Right renal pelvis (tissue), 4 donors: Measurements from ENCODE around the gene ERI3. TPM values are rescaled to one million over a fixed set of nuclear protein-coding genes. Genes with fewer than 3 reads are reported as not detected.
A peak's percentile ranks its signal among the peaks of the same experiment; 100 is the strongest.

ENCODE experiments used
- DNase-seq, 4 donors: peaks; one replicate each; pipeline ENCODE4 v3.0.0-alpha.2; 2013; ENCODE audit warnings: low read depth in 4 of 4, low spot score in 3 of 4, missing footprints in 1 of 4
- polyA plus RNA-seq, 4 donors: library from polyadenylated mRNA; unstranded; fragments of 120-200 nt; gene quantifications; one replicate each; pipeline ENCODE4 v1.2.1, GENCODE V29; 2013; ENCODE audit not compliant: insufficient read length in 4 of 4

Gene ERI3
- polyA plus RNA-seq, result 100 to 1,000 TPM in 1 of 4 donors, 10 to 100 TPM in 3; 82.1 to 105 (median 86.1) TPM

DNA sequence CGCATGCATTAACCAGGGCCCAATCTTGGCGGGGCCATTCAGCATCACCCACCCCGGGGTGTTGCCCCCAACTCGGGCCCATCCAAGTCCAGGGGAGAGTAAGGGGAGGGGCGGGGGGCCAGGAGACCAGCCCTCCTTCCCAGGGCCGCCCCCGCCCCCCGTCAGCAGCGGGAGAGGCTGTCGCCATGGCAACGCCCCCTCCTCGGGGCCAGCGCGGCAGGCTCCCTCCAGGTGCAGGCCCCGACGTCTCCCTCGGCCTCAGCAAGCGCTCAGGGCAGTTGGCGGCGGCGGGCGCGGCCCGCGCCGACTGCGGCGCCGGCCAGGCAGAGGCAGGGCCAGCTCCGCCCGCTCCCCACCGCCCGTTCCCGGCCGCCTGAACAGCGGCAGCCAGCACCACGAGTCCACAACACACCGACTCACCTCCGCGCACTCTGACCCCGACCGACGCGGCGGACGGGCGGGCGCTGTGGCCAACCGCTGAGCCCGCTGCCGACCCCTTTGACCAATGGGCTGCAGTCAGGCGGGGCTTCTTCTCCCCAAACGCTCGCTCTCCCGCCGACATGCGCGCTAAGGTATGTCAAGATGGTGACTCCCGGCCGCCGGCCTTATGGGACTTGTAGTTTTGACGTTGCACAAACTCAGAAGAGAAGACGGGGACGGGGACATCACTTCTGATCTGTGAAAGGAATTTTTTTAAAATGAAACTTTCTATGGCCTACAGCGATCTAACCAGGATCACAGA lies at the start of gene ERI3:
TSS of gene ERI3 (minus strand) at position 418 of the 742 bp plus-strand sequence. CDS start at position 187, 231 bp downstream.
- peak; percentile 88 to 96 (median 94) for DNase-seq

DNA sequence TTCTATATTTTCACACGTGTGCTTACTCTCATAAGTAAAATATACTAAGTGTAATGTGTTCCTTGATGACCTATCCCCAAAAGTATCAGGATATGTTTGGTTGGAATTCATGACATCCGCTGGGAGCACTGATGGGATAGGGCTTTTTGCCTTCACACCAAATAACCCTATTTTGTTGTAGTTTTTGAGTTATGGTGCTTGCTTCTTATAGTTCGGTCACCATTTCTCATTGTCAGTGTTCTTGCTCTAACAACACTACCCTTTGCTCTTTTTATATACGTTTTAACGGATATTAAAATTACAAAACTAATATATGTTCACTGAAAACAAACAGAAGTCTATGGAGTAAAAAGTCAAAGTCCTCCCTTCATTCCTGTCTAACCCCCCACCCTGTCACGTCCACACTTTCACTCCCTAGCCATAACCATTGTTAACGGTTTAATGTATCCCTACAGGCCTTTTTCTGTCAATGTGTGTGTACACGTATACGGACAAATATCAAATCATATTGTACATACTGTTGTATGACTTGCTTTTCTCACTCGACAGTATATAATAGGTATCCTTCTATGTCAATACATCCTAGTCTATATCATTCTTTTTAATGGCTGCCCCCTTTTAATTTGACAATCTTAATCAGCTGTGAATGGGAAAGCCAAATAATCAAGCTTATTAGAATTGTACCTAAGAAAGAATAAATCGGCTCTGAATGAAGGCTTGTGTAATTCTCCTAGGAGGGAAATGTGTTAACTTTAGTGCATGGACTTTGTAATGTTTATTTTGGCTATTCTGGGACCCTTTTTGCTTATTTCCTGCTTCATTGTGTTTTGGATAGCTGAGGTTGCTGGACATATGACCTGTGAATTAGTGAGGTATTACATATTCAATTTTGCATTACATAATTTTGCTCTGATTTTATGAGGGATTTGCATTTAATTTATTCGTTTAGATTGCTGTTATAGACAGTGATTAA lies 46.5 kb upstream of the ERI3 start:
- no peak for DNase-seq

DNA sequence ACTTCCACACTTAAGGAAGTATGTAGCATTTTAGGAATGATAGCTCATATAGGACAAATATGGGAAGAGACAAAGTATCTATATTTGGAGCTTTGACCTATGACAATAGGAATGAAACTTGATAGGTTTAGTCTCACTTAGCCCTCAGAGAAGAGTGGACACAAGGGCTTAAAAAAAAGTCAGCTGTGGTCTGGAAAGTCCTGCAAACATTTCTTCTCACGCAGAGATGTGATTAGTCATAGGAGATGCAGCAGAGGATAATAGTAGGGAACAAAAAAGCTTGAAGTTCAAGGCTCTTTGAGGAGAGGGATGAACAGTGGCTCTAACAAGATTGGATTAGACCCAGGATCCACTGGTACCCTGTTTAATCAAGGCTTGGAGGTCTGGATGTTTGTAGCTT lies 35.2 kb upstream of the ERI3 start:
- DNase-seq, result no peak

- DNase-seq, result no peak
Measured at GRCh38 chr1:44389437-44389836, 34.4 kb upstream of the ERI3 start.

DNA sequence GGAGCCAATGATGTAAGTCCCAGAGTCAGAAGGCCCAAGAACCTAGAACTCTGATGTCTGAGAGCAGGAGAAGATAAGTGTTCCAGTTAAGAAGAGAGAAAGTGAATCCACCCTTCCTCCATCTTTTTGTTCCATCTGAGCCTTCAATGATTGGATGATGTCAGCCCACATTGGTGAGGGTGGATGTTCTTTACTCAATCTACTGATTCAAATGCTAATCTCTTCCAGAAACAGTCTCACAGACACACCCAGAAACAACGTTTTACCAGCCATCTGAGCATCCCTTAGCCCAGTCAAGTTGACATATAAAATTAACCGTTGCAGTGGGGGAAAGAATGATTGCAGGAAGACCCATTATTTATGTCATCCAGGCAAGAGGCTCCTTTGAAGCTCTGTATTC lies 33.5 kb upstream of the ERI3 start:
- DNase-seq, result no peak

- no peak for DNase-seq
Measured at GRCh38 chr1:44380666-44381177, 25.7 kb upstream of the ERI3 start.

- DNase-seq, result peak in 3 of 4 donors; percentile 18 to 28 (median 23)
Measured at GRCh38 chr1:44377925-44378784, 23.1 kb upstream of the ERI3 start.

DNA sequence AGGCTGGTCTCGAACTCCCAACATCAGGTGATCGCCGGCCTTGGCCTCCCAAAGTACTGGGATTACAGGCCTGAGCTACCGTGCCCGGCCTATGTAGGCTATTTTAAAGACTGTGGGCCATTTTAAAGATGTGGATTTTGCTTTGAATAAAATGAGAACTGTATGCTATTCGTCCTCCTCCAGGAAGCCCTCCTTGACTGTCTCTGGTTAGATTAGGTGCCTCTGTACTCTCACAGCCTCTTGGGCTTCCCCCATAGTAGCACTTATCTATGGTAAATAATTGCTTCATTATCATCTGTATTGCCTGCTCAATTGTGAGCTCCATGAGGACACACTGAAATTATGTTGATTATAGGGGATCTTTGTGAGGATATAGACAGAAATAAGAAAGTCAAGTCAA lies 20.5 kb upstream of the ERI3 start:
- no peak for DNase-seq

- no peak for DNase-seq
Measured at GRCh38 chr1:44371206-44371605, 16.1 kb upstream of the ERI3 start.

DNA sequence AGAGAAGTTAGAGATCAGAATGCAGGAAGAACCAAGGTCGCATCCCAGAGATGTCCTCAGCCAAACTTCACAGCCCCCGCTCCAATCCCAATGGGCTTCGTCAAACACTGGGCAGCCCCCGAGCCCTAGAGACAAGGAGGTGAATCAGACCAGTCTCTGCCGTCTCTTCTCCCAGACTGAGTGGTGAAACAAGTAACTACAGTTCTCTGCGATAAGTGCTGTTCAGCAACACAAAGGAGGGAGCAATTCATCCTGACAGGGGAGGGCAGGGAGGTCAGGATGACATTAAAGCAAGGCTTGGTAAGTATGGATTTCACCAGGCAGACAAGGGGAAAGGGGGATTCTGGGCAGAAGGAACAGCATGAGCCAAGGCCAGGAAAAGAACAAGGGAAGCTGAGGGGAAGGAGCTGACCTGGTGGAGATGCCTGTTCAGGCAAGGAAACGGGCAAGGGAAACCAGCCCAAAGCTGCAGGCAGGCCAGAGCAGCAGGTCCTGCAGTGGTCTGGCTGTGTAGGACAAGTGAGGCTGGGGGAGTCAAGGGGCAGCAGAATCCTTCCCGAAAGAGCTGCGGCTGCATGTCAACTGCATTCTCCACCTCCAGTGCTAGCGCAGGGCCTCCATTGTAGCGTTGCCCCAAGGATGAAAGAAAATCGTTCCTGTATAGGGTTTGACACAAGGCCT lies 13.6 kb upstream of the ERI3 start:
- no peak for DNase-seq

DNA sequence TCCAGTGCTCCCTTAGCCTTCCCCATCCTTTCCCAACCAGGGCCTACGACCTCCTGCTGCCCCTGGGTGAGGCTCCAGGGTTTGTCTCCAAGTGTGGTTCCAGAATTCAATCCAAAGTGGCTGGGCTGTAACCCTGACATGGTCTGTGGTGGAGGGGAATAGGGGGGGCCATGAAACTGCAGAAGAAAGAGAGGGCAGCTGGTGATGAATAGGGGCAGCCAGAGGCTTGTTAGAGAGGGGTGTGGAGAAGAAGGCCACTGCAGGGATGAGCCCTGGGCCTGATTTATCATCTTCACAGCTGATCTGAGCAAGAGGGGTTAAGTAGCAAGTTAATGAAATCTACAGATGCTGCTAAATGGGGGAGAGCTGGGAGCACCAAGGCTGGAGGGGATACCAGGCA lies 12.9 kb upstream of the ERI3 start:
- no peak for DNase-seq

DNA sequence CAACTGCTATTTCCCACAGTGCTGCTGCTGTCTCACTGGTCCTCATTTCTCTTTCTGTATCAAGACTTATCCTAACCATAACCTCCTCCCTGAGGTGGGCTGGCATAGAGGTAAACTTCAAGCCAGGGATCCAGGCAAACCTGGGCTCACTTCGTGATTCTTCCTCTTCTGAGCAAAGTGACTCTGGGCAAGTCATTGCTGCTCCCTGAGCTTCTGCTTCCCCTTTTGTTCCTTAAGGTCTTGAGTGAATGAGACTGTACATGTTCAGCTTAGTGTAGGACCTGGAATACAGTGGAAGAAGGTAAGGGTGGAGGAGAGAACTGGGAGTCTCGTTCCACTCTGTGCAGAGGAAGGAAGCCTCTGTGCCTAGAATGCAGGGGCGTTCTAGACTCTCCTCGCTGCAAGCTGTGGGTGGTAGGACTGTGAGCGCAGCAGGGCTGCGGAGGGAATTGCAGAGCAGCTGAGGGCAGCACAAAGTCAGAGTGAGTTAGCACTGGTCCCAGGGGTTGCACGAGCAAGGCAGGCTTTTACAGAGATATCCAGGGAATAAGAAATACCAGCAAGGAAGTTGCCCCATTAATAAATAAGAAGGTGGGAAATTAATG lies 11.4 kb upstream of the ERI3 start:
- no peak for DNase-seq

GRCh38 chr1:44361478-44361877 lies 6.4 kb upstream of the ERI3 start:
- no peak for DNase-seq

DNA sequence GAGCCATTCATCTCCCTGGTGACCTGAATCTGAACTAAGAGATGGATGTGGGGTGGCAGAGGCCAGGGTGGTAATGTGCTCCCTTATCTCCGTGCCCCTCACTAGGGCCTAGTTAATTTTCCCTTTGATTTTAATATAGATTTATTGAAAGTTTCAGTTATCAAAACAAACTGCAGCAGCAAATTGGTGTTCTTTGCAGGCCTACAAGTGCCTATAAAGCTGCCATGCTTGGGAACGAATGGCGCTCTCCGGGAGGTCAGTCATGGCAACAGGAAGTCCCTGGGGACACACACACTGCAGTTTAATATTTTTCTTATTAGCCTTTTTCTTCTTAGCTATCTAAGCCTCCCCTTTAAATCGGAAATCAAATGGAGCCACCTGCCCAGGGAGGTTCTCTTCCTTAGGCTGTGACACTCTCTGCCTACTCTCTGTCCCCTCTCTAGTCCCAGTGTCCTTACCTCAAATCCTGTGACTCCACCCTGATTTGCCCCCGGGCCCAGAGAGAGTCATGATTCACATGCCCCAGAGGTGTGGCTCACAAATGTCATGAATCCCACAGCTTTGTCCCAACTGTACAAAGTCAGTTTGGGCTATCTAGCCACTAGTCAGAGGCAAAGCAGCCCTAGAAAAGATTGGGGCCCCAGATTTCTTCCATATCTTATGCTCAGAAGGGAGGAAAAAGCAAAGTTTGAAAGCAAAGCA lies 4.3 kb upstream of the ERI3 start:
- no peak for DNase-seq

GRCh38 chr1:44357710-44358109 lies 2.7 kb upstream of the ERI3 start:
- no peak for DNase-seq

GRCh38 chr1:44355582-44356305 lies 687 bp upstream of the ERI3 start:
- no peak for DNase-seq

DNA sequence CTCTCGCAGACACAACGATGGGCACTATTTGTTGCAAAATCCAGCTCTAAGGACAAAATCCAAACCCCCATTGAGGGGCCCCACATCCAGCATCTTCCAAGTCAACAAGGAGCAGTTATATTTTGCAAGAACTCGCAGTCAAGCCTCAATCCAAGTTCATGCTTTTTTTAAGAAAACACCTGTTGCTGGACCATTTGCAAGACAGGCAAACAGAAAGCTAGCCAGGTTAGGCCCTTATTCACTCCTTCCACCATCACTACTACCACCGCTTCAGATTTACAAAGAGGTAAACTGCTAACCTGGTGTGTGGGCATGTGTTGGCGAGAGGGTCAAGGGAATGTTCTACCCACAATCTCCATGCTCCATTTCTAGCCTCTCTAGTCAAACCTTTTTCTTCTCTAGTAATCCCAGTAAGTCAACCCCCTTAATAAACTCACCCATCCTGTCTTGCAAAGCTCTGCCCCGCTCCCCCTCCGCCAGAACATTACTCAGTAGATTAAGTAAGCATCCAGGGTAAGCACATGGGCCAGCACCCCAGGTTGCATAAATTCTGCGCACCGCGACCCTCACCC lies 703 bp downstream of the ERI3 start:
- no peak for DNase-seq

GRCh38 chr1:44353604-44354003 lies 1.5 kb downstream of the ERI3 start:
- DNase-seq, result no peak
